HepG2 (cell line): Measurements from ENCODE around the gene PXDC1. TPM values are rescaled to one million over a fixed set of nuclear protein-coding genes. Genes with fewer than 3 reads are reported as not detected.
A peak's percentile ranks its signal among the peaks of the same experiment; 100 is the strongest.

ENCODE experiments used
- AGO2 ChIP-seq: fragments of 200-400 bp; formaldehyde crosslinking; optimal IDR thresholded peaks from 2 replicates; pipeline ENCODE3; 2017; ENCODE audit warnings: mild to moderate bottlenecking, low read depth, low read length, moderate library complexity
- FOXA1 ChIP-seq, 2 experiments: fragments of 450-650 bp in 1 of 2; sonication (generic) in 1 of 2; formaldehyde crosslinking in 1 of 2; IDR thresholded peaks; 2 replicates each; pipeline versions ENCODE4 v1.4.0 to v1.6.1; 2016 to 2020; ENCODE audit warnings: missing genetic modification reagents in 1 of 2
- FOXO1 ChIP-seq: sonication (generic); formaldehyde crosslinking; IDR thresholded peaks from 2 replicates; pipeline ENCODE4 v1.4.0; 2020; ENCODE audit warnings: missing genetic modification reagents
- GATAD1 ChIP-seq: IDR thresholded peaks from 2 replicates; pipeline ENCODE4 v1.6.1; 2016; ENCODE audit warnings: missing genetic modification reagents, missing compliant biosample characterization
- HMG20B ChIP-seq: conservative IDR thresholded peaks from 2 replicates; pipeline ENCODE4 v1.6.1; 2016; ENCODE audit warnings: missing genetic modification reagents, missing compliant biosample characterization
- HNF4A ChIP-seq: sonication (generic); formaldehyde crosslinking; IDR thresholded peaks from 2 replicates; pipeline ENCODE4 v1.4.0; 2020; ENCODE audit warnings: missing genetic modification reagents
- HNRNPL ChIP-seq: fragments of 200-400 bp; formaldehyde crosslinking; IDR thresholded peaks from 2 replicates; pipeline ENCODE4 v1.6.1; 2017; ENCODE audit warnings: mild to moderate bottlenecking, low read depth, low read length
- HNRNPUL1 ChIP-seq: fragments of 200-400 bp; formaldehyde crosslinking; IDR thresholded peaks from 2 replicates; pipeline ENCODE4 v1.6.1; 2017; ENCODE audit warnings: low read depth, mild to moderate bottlenecking, low read length, moderate library complexity
- KMT2B ChIP-seq: IDR thresholded peaks from 2 replicates; pipeline ENCODE4 v1.6.1; 2016; ENCODE audit warnings: missing genetic modification reagents, missing compliant biosample characterization
- MIXL1 ChIP-seq: IDR thresholded peaks from 2 replicates; pipeline ENCODE4 v1.6.1; 2016
- PCBP1 ChIP-seq: fragments of 200-400 bp; formaldehyde crosslinking; IDR thresholded peaks from 2 replicates; pipeline ENCODE4 v1.6.1; 2017; ENCODE audit warnings: mild to moderate bottlenecking, low read depth, low read length, borderline replicate concordance
- PHF8 ChIP-seq: sonication (generic); formaldehyde crosslinking; IDR thresholded peaks from 2 replicates; pipeline ENCODE4 v1.5.0; 2020; ENCODE audit warnings: missing genetic modification reagents
- POLR2A ChIP-seq, 2 experiments: IDR thresholded peaks; 2 replicates each; pipeline ENCODE4 v1.6.1; 2011; ENCODE audit warnings: low read depth in 2 of 2, low read length in 2 of 2, mild to moderate bottlenecking in 1 of 2, moderate library complexity in 1 of 2; ENCODE audit not compliant: insufficient read depth in 1 of 2
- POLR2AphosphoS5 ChIP-seq: IDR thresholded peaks from 2 replicates; pipeline ENCODE4 v1.6.1; 2012; ENCODE audit warnings: low read depth, low read length
- SKI ChIP-seq: fragments of 450-650 bp; IDR thresholded peaks from one replicate; pipeline ENCODE4 v1.6.1; 2018; ENCODE audit warnings: mild to moderate bottlenecking; ENCODE audit not compliant: partially characterized antibody
- SOX5 ChIP-seq: IDR thresholded peaks from 2 replicates; pipeline ENCODE4 v1.6.1; 2016; ENCODE audit warnings: borderline replicate concordance
- TCF7 ChIP-seq: sonication (generic); IDR thresholded peaks from 2 replicates; pipeline ENCODE4 v1.6.1; 2016; ENCODE audit warnings: antibody characterized with exemption, low read depth
- TGIF2 ChIP-seq: IDR thresholded peaks from 2 replicates; pipeline ENCODE4 v1.6.1; 2016; ENCODE audit warnings: control low read depth, missing compliant biosample characterization
- WIZ ChIP-seq: sonication (generic); formaldehyde crosslinking; IDR thresholded peaks from 2 replicates; pipeline ENCODE4 v1.5.1; 2020; ENCODE audit warnings: mild to moderate bottlenecking, missing genetic modification reagents
- ZNF253 ChIP-seq: sonication (generic); formaldehyde crosslinking; IDR thresholded peaks from 2 replicates; pipeline ENCODE4 v1.8.0; 2022; ENCODE audit warnings: mild to moderate bottlenecking, missing genetic modification reagents, borderline replicate concordance
- ZNF264 ChIP-seq: sonication (generic); formaldehyde crosslinking; IDR thresholded peaks from 2 replicates; pipeline ENCODE4 v1.4.0; 2020; ENCODE audit warnings: missing genetic modification reagents
- ZNF329 ChIP-seq: sonication (generic); formaldehyde crosslinking; IDR thresholded peaks from 2 replicates; pipeline ENCODE4 v1.9.0; 2021; ENCODE audit warnings: low read depth, mild to moderate bottlenecking, missing genetic modification reagents
- ZNF430 ChIP-seq: sonication (generic); formaldehyde crosslinking; IDR thresholded peaks from 2 replicates; pipeline ENCODE4 v1.9.0; 2021; ENCODE audit warnings: mild to moderate bottlenecking, missing genetic modification reagents
- ZNF567 ChIP-seq: sonication (generic); formaldehyde crosslinking; IDR thresholded peaks from 2 replicates; pipeline ENCODE4 v1.8.1; 2023; ENCODE audit warnings: mild to moderate bottlenecking, missing genetic modification reagents, borderline replicate concordance
- ZNF652 ChIP-seq: IDR thresholded peaks from 2 replicates; pipeline ENCODE4 v1.6.1; 2016; ENCODE audit warnings: low read depth, borderline replicate concordance
- polyA plus RNA-seq, 8 experiments: library from polyadenylated mRNA; depleted of rRNA in 3 of 8; stranded (reverse) in 7 of 8; unstranded in 1 of 8; fragments of >200 nt; fragmentation: Illumina TruSeq in 4 of 8; extraction: Trizol in 4 of 8; gene quantifications; 2 replicates each; pipeline versions ENCODE4 v1.2.1 to v1.2.3, GENCODE V29; 2011 to 2016; ENCODE audit warnings: low read depth in 4 of 8, missing spikeins in 1 of 8, mixed read lengths in 1 of 8; ENCODE audit not compliant: insufficient read depth in 1 of 8
- total RNA-seq, 5 experiments: library from RNA; depleted of rRNA; stranded (reverse); fragments of >200 nt; fragmentation: Illumina TruSeq; extraction: Trizol; gene quantifications; 2 replicates each; pipeline ENCODE4 v1.2.3, GENCODE V29; 2016; ENCODE audit warnings: low read depth in 1 of 5
- TF ChIP-seq, protein P1 (sequence below): sonication (generic); formaldehyde crosslinking; IDR thresholded peaks from 2 replicates; pipeline ENCODE4 v1.4.0; 2020; ENCODE audit warnings: mild to moderate bottlenecking, missing genetic modification reagents
- TF ChIP-seq, protein P2 (sequence below): sonication (generic); formaldehyde crosslinking; IDR thresholded peaks from 2 replicates; pipeline ENCODE4 v1.8.1; 2023; ENCODE audit warnings: mild to moderate bottlenecking, inconsistent platforms, moderate library complexity, missing genetic modification reagents, borderline replicate concordance
- TF ChIP-seq, protein P3 (sequence below): sonication (generic); formaldehyde crosslinking; IDR thresholded peaks from 2 replicates; pipeline ENCODE4 v1.4.0; 2020; ENCODE audit warnings: mild to moderate bottlenecking, missing genetic modification reagents
- TF ChIP-seq, protein P4 (sequence below): sonication (generic); formaldehyde crosslinking; IDR thresholded peaks from 2 replicates; pipeline ENCODE4 v1.4.0; 2020; ENCODE audit warnings: missing genetic modification reagents

Gene PXDC1
- total and polyA plus RNA-seq, 2 of the 13 experiments (the other 11 are each of a cell fraction or from before 2014, with no cell fraction given): 32.4 to 34.7 TPM

DNA sequence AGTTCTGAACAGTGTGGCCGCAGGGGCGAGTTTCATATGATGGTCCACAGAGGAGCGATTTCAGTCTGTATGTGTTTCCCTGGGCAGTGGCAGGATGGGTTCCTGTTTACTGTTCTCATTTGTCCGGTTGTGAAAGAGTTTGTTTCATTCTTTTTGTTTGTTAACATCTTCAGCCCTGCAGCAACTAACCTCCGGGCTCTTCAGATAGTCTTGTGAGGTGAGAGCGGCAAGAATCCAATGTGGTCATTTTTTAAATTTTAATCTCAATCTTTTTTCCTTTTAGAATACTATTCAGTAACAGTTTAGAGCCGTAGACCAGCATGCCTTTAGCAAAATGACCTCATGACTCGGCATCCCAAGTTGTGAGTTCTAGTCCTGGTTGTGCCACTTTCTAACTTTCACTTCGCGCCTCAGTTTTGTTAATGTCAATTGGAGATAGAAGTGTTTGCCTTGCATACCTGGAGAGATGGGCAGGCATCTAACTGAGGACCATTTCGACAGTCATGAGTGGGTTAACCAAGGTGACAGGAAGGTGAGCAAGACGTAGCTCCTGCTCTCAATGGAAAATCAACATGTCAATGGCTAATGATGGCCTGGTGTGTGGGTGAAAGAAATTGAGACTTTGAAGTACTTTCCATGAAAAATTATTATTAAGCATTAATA is 38.5 kb upstream of the PXDC1 start (continued):
- TF ChIP-seq PHF8 (CRISPR knock-in tag) (no peak), GATAD1 (CRISPR knock-in tag) (0 out of 2 replicates have a peak, but pooled peaks have one; percentile 15), FOXO1 (CRISPR knock-in tag) (peak; percentile 79; the same call in 1 of the 2 replicates), AGO2 (no peak), FOXA1 (IDR thresholded peaks at IDR 0.05) (no peak), FOXA1 (CRISPR knock-in tag; IDR thresholded peaks at IDR 0.05) (peak; percentile 73), PCBP1 (no peak), KMT2B (CRISPR knock-in tag) (no peak), SOX5 (peak; percentile 84; the same call in 1 of the 2 replicates), WIZ (CRISPR knock-in tag) (no peak), ZNF329 (CRISPR knock-in tag) (no peak), MIXL1 (CRISPR knock-in tag) (peak; percentile 52; the same call in 1 of the 2 replicates), POLR2AphosphoS5 (peak; percentile 51), TCF7 (0 out of 2 replicates have a peak, but pooled peaks have one; percentile 46), HNRNPUL1 (no peak), HNF4A (CRISPR knock-in tag) (no peak), HMG20B (no peak), ZNF264 (CRISPR knock-in tag) (0 out of 2 replicates have a peak, but pooled peaks have one; percentile 56), ZNF253 (CRISPR knock-in tag) (no peak), ZNF567 (CRISPR knock-in tag) (no peak), POLR2A (IDR thresholded peaks at IDR 0.05; ENCODE audit: insufficient read depth in 1 of 2, low read depth in 2 of 2, low read length in 2 of 2) (peak; percentile 51 to 63; a peak in 3 of 4 replicates), TGIF2 (CRISPR knock-in tag) (no peak), HNRNPL (no peak), ZNF652 (peak; percentile 10; the same call in 1 of the 2 replicates), ZNF430 (CRISPR knock-in tag) (no peak), SKI (no peak)
- TF ChIP-seq, protein P1, sequence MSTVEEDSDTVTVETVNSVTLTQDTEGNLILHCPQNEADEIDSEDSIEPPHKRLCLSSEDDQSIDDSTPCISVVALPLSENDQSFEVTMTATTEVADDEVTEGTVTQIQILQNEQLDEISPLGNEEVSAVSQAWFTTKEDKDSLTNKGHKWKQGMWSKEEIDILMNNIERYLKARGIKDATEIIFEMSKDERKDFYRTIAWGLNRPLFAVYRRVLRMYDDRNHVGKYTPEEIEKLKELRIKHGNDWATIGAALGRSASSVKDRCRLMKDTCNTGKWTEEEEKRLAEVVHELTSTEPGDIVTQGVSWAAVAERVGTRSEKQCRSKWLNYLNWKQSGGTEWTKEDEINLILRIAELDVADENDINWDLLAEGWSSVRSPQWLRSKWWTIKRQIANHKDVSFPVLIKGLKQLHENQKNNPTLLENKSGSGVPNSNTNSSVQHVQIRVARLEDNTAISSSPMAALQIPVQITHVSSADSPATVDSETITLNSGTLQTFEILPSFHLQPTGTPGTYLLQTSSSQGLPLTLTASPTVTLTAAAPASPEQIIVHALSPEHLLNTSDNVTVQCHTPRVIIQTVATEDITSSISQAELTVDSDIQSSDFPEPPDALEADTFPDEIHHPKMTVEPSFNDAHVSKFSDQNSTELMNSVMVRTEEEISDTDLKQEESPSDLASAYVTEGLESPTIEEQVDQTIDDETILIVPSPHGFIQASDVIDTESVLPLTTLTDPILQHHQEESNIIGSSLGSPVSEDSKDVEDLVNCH (CRISPR knock-in tag): no peak
- TF ChIP-seq, protein P2, sequence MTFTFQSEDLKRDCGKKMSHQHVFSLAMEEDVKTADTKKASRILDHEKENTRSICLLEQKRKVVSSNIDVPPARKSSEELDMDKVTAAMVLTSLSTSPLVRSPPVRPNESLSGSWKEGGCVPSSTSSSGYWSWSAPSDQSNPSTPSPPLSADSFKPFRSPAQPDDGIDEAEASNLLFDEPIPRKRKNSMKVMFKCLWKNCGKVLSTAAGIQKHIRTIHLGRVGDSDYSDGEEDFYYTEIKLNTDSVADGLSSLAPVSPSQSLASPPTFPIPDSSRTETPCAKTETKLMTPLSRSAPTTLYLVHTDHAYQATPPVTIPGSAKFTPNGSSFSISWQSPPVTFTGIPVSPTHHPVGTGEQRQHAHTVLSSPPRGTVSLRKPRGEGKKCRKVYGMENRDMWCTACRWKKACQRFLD: no peak
- TF ChIP-seq, protein P3, sequence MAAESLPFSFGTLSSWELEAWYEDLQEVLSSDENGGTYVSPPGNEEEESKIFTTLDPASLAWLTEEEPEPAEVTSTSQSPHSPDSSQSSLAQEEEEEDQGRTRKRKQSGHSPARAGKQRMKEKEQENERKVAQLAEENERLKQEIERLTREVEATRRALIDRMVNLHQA: no peak
- TF ChIP-seq, protein P4, sequence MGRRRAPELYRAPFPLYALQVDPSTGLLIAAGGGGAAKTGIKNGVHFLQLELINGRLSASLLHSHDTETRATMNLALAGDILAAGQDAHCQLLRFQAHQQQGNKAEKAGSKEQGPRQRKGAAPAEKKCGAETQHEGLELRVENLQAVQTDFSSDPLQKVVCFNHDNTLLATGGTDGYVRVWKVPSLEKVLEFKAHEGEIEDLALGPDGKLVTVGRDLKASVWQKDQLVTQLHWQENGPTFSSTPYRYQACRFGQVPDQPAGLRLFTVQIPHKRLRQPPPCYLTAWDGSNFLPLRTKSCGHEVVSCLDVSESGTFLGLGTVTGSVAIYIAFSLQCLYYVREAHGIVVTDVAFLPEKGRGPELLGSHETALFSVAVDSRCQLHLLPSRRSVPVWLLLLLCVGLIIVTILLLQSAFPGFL: no peak
